HUES48 (cell line): Measurements from ENCODE around the gene ZNG1F.
"Not testable (repeated sequence)": the region's sequence is repeated elsewhere in the genome, so short reads cannot be mapped to it uniquely, and the experiment has no call there.

Experiments
- H3K27ac ChIP-seq: one replicate; pipeline ENCODE4 v1.7.0; 2013; ENCODE audit warnings: low read depth, low read length, inconsistent platforms
- H3K27me3 ChIP-seq: 2 replicates; pipeline ENCODE4 v1.6.1; 2013; ENCODE audit warnings: mild to moderate bottlenecking, low read length; ENCODE audit not compliant: control insufficient read depth, insufficient read depth
- H3K36me3 ChIP-seq: 2 replicates; pipeline ENCODE4 v1.6.1; 2013; ENCODE audit warnings: low read length; ENCODE audit not compliant: control insufficient read depth, insufficient read depth
- H3K4me1 ChIP-seq: 2 replicates; pipeline ENCODE4 v1.6.1; 2013; ENCODE audit warnings: mild to moderate bottlenecking, low read length; ENCODE audit not compliant: control insufficient read depth, insufficient read depth
- H3K4me3 ChIP-seq: 2 replicates; pipeline ENCODE4 v1.5.1; 2013; ENCODE audit warnings: mild to moderate bottlenecking, low read depth, low read length
- H3K9ac ChIP-seq: 2 replicates; pipeline ENCODE4 v1.6.1; 2013; ENCODE audit warnings: mild to moderate bottlenecking, low read depth, low read length, moderate library complexity
- H3K9me3 ChIP-seq: 2 replicates; pipeline ENCODE4 v1.6.1; 2013; ENCODE audit warnings: low read length; ENCODE audit not compliant: control insufficient read depth, insufficient read depth

ZNG1F gene

GRCh38 chr9:41174994-41175393 lies 14.1 kb downstream of the ZNG1F start:
- H3K4me1 ChIP-seq, H3K9ac ChIP-seq, H3K9me3 ChIP-seq, H3K27me3 ChIP-seq, H3K36me3 ChIP-seq, H3K27ac ChIP-seq, H3K4me3 ChIP-seq: not testable (repeated sequence)

GRCh38 chr9:41150116-41150515 lies 39.0 kb downstream of the ZNG1F start:
- not testable (repeated sequence) for H3K4me1 ChIP-seq, H3K9ac ChIP-seq, H3K36me3 ChIP-seq, H3K9me3 ChIP-seq, H3K27ac ChIP-seq, H3K4me3 ChIP-seq, H3K27me3 ChIP-seq

- not testable (repeated sequence) for H3K27me3 ChIP-seq, H3K27ac ChIP-seq, H3K4me1 ChIP-seq, H3K4me3 ChIP-seq, H3K9me3 ChIP-seq, H3K9ac ChIP-seq, H3K36me3 ChIP-seq
These were observed 47.2 kb downstream of the ZNG1F start for GRCh38 chr9:41141878-41142277.

GRCh38 chr9:41128581-41128980 lies 60.5 kb downstream of the ZNG1F start, which contains the start of gene FOXD4L6:
Gene FOXD4L6 (minus strand): TSS chr9:41128681. CDS start chr9:41128383, 298 bp downstream.
- not testable (repeated sequence) for H3K9me3 ChIP-seq, H3K9ac ChIP-seq

GRCh38 chr9:41126746-41127446 lies 62.2 kb downstream of the ZNG1F start:
- H3K4me1 ChIP-seq, H3K4me3 ChIP-seq, H3K9me3 ChIP-seq, H3K36me3 ChIP-seq, H3K27ac ChIP-seq, H3K9ac ChIP-seq: not testable (repeated sequence)
- H3K27me3 ChIP-seq, result peaks cover 16% of the 10 kb centered on the region

More at GRCh38 chr9:41128581-41128980, 60.5 kb downstream of the ZNG1F start, which contains the start of gene FOXD4L6:
- not testable (repeated sequence) for H3K36me3 ChIP-seq, H3K4me3 ChIP-seq, H3K27ac ChIP-seq, H3K27me3 ChIP-seq, H3K4me1 ChIP-seq

GRCh38 chr9:41125936-41126335 lies 63.2 kb downstream of the ZNG1F start:
- H3K9me3 ChIP-seq, H3K36me3 ChIP-seq, H3K27ac ChIP-seq, H3K9ac ChIP-seq, H3K4me1 ChIP-seq, H3K4me3 ChIP-seq: not testable (repeated sequence)
- peaks cover 16% of the 10 kb centered on the region for H3K27me3 ChIP-seq

- H3K27ac ChIP-seq, H3K36me3 ChIP-seq, H3K9ac ChIP-seq, H3K4me1 ChIP-seq, H3K9me3 ChIP-seq, H3K4me3 ChIP-seq: not testable (repeated sequence)
- peaks cover 20% of the 10 kb centered on the region for H3K27me3 ChIP-seq
These were observed 63.9 kb downstream of the ZNG1F start for GRCh38 chr9:41125109-41125658.

- not testable (repeated sequence) for H3K9ac ChIP-seq, H3K4me3 ChIP-seq
- peaks cover 22% of the 10 kb centered on the region for H3K27me3 ChIP-seq
These were observed 64.6 kb downstream of the ZNG1F start for GRCh38 chr9:41124250-41125108.

GRCh38 chr9:41123812-41124211 lies 65.3 kb downstream of the ZNG1F start:
- peaks cover 25% of the 10 kb centered on the region for H3K27me3 ChIP-seq
- H3K4me1 ChIP-seq, H3K36me3 ChIP-seq, H3K9me3 ChIP-seq, H3K9ac ChIP-seq, H3K4me3 ChIP-seq, H3K27ac ChIP-seq: not testable (repeated sequence)

More at GRCh38 chr9:41124250-41125108, 64.6 kb downstream of the ZNG1F start:
- not testable (repeated sequence) for H3K9me3 ChIP-seq, H3K36me3 ChIP-seq, H3K27ac ChIP-seq, H3K4me1 ChIP-seq

- H3K4me1 ChIP-seq, H3K27ac ChIP-seq, H3K9ac ChIP-seq, H3K9me3 ChIP-seq, H3K36me3 ChIP-seq, H3K4me3 ChIP-seq: not testable (repeated sequence)
- peaks cover 23% of the 10 kb centered on the region for H3K27me3 ChIP-seq
These were observed 65.7 kb downstream of the ZNG1F start for GRCh38 chr9:41123396-41123795.

- peaks cover 20% of the 10 kb centered on the region for H3K27me3 ChIP-seq
- not testable (repeated sequence) for H3K9ac ChIP-seq, H3K9me3 ChIP-seq, H3K36me3 ChIP-seq, H3K4me1 ChIP-seq, H3K4me3 ChIP-seq, H3K27ac ChIP-seq
These were observed 68.4 kb downstream of the ZNG1F start for GRCh38 chr9:41120696-41121095.
